ENCODE data around the gene BCO2. TPM values are rescaled to one million over a fixed set of nuclear protein-coding genes. Genes with fewer than 3 reads are reported as not detected.

The BCO2 gene
- total and polyA plus RNA-seq, 5 experiments from 2014 or later: 1.9 to 2.3 TPM; not detected in 3

Other genes starting within 250 kb of the BCO2 start
- gene DIXDC1, start 238.2 kb upstream of the BCO2 start, total RNA-seq: 1 to 10 TPM in 1 of 2 experiments, under 1 TPM in 1; 0.80 to 1.2 TPM
- 1 to 10 TPM in 1 of 3 donors, under 1 TPM in 2; 0.27 to 5.7 (median 0.81) TPM for gene DIXDC1, start 238.2 kb upstream of the BCO2 start, polyA plus RNA-seq
- 10 to 100 TPM; 20.0 to 20.5 TPM for gene DLAT, start 150.1 kb upstream of the BCO2 start, total RNA-seq
- gene DLAT, start 150.1 kb upstream of the BCO2 start, polyA plus RNA-seq: 10 to 100 TPM; 22.4 to 26.1 (median 24.5) TPM
- gene PIH1D2, start 101.5 kb upstream of the BCO2 start, total RNA-seq: not detected
- under 1 TPM in 2 of 3 donors, not detected in 1; 0.50 to 0.87 TPM for gene PIH1D2, start 101.5 kb upstream of the BCO2 start, polyA plus RNA-seq
- 10 to 100 TPM; 21.5 to 21.7 TPM for gene NKAPD1, start 101.2 kb upstream of the BCO2 start, total RNA-seq
- 10 to 100 TPM in 1 of 3 donors, 1 to 10 TPM in 2; 9.8 to 12.6 (median 10.0) TPM for gene NKAPD1, start 101.2 kb upstream of the BCO2 start, polyA plus RNA-seq
- 10 to 100 TPM; 26.2 to 33.3 TPM for gene TIMM8B, start 88.8 kb upstream of the BCO2 start, total RNA-seq
- 10 to 100 TPM; 58.0 to 75.2 (median 69.1) TPM for gene TIMM8B, start 88.8 kb upstream of the BCO2 start, polyA plus RNA-seq
- 10 to 100 TPM; 71.5 to 76.9 TPM for gene SDHD, start 88.6 kb upstream of the BCO2 start, total RNA-seq
- 100 to 1,000 TPM; 167 to 191 (median 181) TPM for gene SDHD, start 88.6 kb upstream of the BCO2 start, polyA plus RNA-seq
- gene IL18, start 11.4 kb upstream of the BCO2 start, total RNA-seq: not detected
- gene IL18, start 11.4 kb upstream of the BCO2 start, polyA plus RNA-seq: under 1 TPM in 2 of 3 donors, not detected in 1; 0.16 to 0.19 TPM
- under 1 TPM in 1 of 2 experiments, not detected in 1; 0.44 TPM for gene TEX12, start 8.1 kb upstream of the BCO2 start, total RNA-seq
- not detected for gene TEX12, start 8.1 kb upstream of the BCO2 start, polyA plus RNA-seq
- 10 to 100 TPM; 28.7 to 30.8 TPM for gene PTS, start 50.9 kb downstream of the BCO2 start, total RNA-seq
- 1 to 10 TPM; 4.6 to 7.6 (median 5.3) TPM for gene PTS, start 50.9 kb downstream of the BCO2 start, polyA plus RNA-seq
- gene PLET1, start 85.3 kb downstream of the BCO2 start, total RNA-seq: not detected
- not detected for gene PLET1, start 85.3 kb downstream of the BCO2 start, polyA plus RNA-seq

All from naive thymus-derived CD8-positive, alpha-beta T cell (primary cell).